ENCODE measurements around the gene RNF2.

DNA sequence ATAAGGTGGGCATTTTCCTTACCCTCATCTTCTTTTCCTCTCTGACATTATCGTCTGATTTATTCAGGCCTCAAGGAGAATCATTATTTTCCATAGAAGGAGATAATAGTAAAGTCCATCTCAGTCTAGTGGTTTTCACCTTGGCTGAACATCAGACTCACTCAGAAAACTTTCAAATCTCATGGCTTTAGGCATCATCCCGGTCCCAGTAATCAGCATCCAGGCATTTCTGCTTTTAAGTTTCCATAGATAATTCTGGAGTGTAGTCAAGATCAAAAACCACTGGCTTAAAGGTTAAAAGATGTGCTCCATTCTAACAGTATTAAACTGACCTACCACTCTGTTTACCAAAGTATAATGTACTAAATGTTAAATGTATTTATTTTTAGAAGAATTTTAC, 49.4 kb downstream of the RNF2 start:
- TF ChIP-seq, protein P1, sequence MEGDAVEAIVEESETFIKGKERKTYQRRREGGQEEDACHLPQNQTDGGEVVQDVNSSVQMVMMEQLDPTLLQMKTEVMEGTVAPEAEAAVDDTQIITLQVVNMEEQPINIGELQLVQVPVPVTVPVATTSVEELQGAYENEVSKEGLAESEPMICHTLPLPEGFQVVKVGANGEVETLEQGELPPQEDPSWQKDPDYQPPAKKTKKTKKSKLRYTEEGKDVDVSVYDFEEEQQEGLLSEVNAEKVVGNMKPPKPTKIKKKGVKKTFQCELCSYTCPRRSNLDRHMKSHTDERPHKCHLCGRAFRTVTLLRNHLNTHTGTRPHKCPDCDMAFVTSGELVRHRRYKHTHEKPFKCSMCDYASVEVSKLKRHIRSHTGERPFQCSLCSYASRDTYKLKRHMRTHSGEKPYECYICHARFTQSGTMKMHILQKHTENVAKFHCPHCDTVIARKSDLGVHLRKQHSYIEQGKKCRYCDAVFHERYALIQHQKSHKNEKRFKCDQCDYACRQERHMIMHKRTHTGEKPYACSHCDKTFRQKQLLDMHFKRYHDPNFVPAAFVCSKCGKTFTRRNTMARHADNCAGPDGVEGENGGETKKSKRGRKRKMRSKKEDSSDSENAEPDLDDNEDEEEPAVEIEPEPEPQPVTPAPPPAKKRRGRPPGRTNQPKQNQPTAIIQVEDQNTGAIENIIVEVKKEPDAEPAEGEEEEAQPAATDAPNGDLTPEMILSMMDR (IDR thresholded peaks at IDR 0.05), result no peak
- TF ChIP-seq EP300 (IDR thresholded peaks at IDR 0.05), result no peak
- no peak for TF ChIP-seq POLR2A (IDR thresholded peaks at IDR 0.05)

Data from suprapubic skin (tissue), 3 donors.